ENCODE results near the gene CCDC180. TPM values are rescaled to one million over a fixed set of nuclear protein-coding genes. Genes with fewer than 3 reads are reported as not detected.

Gene CCDC180
- polyA plus RNA-seq, 2 of the 4 experiments (the other 2 are of a cell fraction) = 1.7 to 2.4 TPM

DNA sequence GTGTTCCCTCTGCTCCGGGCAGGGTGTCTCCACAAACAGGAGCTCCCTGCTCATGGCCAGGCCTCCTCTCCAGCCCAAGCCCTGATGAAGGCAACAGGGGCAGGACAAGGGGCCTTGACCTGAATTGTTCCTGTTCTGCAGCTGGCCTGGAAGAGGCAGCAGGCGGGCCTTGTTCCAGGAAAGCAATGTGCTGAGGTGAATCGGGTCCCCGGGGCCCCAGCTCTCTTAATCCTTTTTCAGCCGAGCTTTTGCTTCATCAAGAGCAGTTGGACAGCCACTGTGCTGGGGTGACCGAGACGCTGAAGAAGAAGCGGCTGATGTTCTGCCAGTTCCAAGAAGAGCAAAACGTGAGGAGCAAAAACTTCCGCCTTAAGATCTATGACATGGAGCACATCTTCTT lies 41.4 kb downstream of the CCDC180 start:
- no peaks in the 10 kb centered on the region for H3K4me1 ChIP-seq
- H3K4me2 ChIP-seq = no peak overlapping the region
- no peak overlapping the region for H3K27ac ChIP-seq
- ChIA-PET POLR2A (no interaction called here), CTCF (interaction anchor here (2.2 kb wide), 1 partner anchor 38 kb away, joined by 5 read pairs; no protein-coding TSS in a partner anchor)
- FAIRE-seq (no peak), DNase-seq (ENCODE audit: low read depth in 1 of 2, low spot score in 1 of 2) (no peak), ATAC-seq (no peak)
- no peaks in the 10 kb centered on the region for H3K9me3 ChIP-seq
- no peak for TF ChIP-seq JUNB (IDR thresholded peaks at IDR 0.05)
- no peak for TF ChIP-seq NFE2L2 (conservative IDR thresholded peaks at IDR 0.05; ENCODE audit: low read length)
- TF ChIP-seq RAD21 (conservative IDR thresholded peaks at IDR 0.05 in 1 of 2, IDR thresholded peaks at IDR 0.05 in 1 of 2) = no peak
- TF ChIP-seq JUN (IDR thresholded peaks at IDR 0.05) = no peak
- TF ChIP-seq, protein P1, sequence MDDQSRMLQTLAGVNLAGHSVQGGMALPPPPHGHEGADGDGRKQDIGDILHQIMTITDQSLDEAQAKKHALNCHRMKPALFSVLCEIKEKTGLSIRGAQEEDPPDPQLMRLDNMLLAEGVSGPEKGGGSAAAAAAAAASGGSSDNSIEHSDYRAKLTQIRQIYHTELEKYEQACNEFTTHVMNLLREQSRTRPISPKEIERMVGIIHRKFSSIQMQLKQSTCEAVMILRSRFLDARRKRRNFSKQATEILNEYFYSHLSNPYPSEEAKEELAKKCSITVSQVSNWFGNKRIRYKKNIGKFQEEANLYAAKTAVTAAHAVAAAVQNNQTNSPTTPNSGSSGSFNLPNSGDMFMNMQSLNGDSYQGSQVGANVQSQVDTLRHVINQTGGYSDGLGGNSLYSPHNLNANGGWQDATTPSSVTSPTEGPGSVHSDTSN (IDR thresholded peaks at IDR 0.05) = no peak
- no peak for TF ChIP-seq POLR2AphosphoS2 (conservative IDR thresholded peaks at IDR 0.05; ENCODE audit: low read length)
- no peak for TF ChIP-seq REST (IDR thresholded peaks at IDR 0.05)
- no peak for TF ChIP-seq MAZ (IDR thresholded peaks at IDR 0.05; ENCODE audit: borderline replicate concordance, low read depth, low read length)
- TF ChIP-seq MAX (IDR thresholded peaks at IDR 0.05) = no peak
- TF ChIP-seq NR3C1 (IDR thresholded peaks at IDR 0.05) = no peak
- no peak for TF ChIP-seq KDM5A (IDR thresholded peaks at IDR 0.05)
- no peak for TF ChIP-seq ESRRA (IDR thresholded peaks at IDR 0.05; ENCODE audit: borderline replicate concordance, low read length)
- no peak overlapping the region for H3K4me3 ChIP-seq
- 80% methylated on average over 9 of the region's 10 CpGs for WGBS (ENCODE audit: missing lambda C conversion rate)

- FAIRE-seq = no peak
- Histone ChIP-seq H3K4me2 (no peak overlapping the region), H3K4me1 (no peaks in the 10 kb centered on the region), H3K4me3 (no peak overlapping the region), H3K27ac (no peak overlapping the region), H3K9me3 (no peaks in the 10 kb centered on the region)
- 50% methylated on average over 1 of the region's 1 CpG for WGBS (ENCODE audit: missing lambda C conversion rate)
- ChIA-PET CTCF (no interaction called here), POLR2A (no interaction called here)
- DNase-seq (ENCODE audit: low read depth in 1 of 2, low spot score in 1 of 2) = no peak
- ATAC-seq = no peak
- TF ChIP-seq ZFP36 (IDR thresholded peaks at IDR 0.05; ENCODE audit: borderline replicate concordance, partially characterized antibody) (peak; percentile 78), FOXS1 (CRISPR knock-in tag; IDR thresholded peaks at IDR 0.05) (no peak), SREBF2 (IDR thresholded peaks at IDR 0.05) (no peak), EHF (CRISPR knock-in tag; IDR thresholded peaks at IDR 0.05) (no peak), FOSB (CRISPR knock-in tag; IDR thresholded peaks at IDR 0.05) (no peak), HOXB13 (CRISPR knock-in tag; IDR thresholded peaks at IDR 0.05; ENCODE audit: low read depth) (no peak)
These were observed 41.9 kb downstream of the CCDC180 start for GRCh38 chr9:97349400-97349799.

DNA sequence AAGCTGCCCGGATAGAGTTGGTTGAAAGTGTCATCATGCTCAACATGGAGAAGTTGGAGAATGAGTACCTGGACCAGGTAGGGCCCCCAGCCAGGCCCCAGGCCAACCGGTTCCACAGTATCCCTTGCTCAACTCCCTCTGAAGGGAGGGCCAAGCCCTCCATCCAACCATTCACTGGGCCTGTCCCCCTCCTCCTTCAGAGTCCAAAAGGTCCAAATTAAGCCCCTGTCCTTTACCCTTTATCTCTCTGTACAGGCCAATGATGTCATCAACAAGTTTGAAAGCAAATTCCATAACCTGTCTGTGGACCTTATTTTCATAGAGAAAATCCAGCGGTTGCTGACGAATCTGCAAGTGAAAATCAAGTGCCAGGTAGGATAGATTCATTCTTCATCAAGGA lies 47.2 kb downstream of the CCDC180 start:
- POLR2A ChIA-PET = no interaction called here

More for the DNA sequence above, 47.2 kb downstream of the CCDC180 start:
- Histone ChIP-seq H3K27ac (no peak overlapping the region), H3K4me3 (no peak overlapping the region), H3K9me3 (no peaks in the 10 kb centered on the region), H3K4me1 (no peaks in the 10 kb centered on the region), H3K4me2 (no peak overlapping the region)
- WGBS (ENCODE audit: missing lambda C conversion rate) = 89% methylated on average over 4 of the region's 4 CpGs
- no peak for ATAC-seq
- CTCF ChIA-PET = no interaction called here
- FAIRE-seq = no peak
- no peak for TF ChIP-seq SREBF2 (IDR thresholded peaks at IDR 0.05)
- no peak for TF ChIP-seq HES2 (IDR thresholded peaks at IDR 0.05)
- no peak for TF ChIP-seq EHF (CRISPR knock-in tag; IDR thresholded peaks at IDR 0.05)
- no peak for TF ChIP-seq MAZ (IDR thresholded peaks at IDR 0.05; ENCODE audit: borderline replicate concordance, low read depth, low read length)
- TF ChIP-seq RAD21 (conservative IDR thresholded peaks at IDR 0.05 in 1 of 2, IDR thresholded peaks at IDR 0.05 in 1 of 2) = no peak
- TF ChIP-seq JUNB (IDR thresholded peaks at IDR 0.05) = no peak
- no peak for TF ChIP-seq RCOR1 (IDR thresholded peaks at IDR 0.05; ENCODE audit: low read depth, low read length)
- TF ChIP-seq RFX5 (IDR thresholded peaks at IDR 0.05) = no peak
- no peak for TF ChIP-seq ATOH8 (CRISPR knock-in tag; IDR thresholded peaks at IDR 0.05; ENCODE audit: low read depth)
- TF ChIP-seq RNF2 (IDR thresholded peaks at IDR 0.05; ENCODE audit: borderline replicate concordance, low read depth) = no peak
- TF ChIP-seq KDM1A (IDR thresholded peaks at IDR 0.05; ENCODE audit: low read depth) = no peak
- TF ChIP-seq ZC3H11A (IDR thresholded peaks at IDR 0.05) = no peak
- TF ChIP-seq USF2 (IDR thresholded peaks at IDR 0.05) = no peak
- TF ChIP-seq, protein P2, sequence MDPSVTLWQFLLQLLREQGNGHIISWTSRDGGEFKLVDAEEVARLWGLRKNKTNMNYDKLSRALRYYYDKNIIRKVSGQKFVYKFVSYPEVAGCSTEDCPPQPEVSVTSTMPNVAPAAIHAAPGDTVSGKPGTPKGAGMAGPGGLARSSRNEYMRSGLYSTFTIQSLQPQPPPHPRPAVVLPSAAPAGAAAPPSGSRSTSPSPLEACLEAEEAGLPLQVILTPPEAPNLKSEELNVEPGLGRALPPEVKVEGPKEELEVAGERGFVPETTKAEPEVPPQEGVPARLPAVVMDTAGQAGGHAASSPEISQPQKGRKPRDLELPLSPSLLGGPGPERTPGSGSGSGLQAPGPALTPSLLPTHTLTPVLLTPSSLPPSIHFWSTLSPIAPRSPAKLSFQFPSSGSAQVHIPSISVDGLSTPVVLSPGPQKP (IDR thresholded peaks at IDR 0.05; ENCODE audit: low read depth, low read length) = no peak
- TF ChIP-seq CBX8 (IDR thresholded peaks at IDR 0.05) = no peak
- no peak for DNase-seq (ENCODE audit: low read depth in 1 of 2, low spot score in 1 of 2)

Data from A549 (cell line).